ENCODE results near the gene MGAT4C.
"Not testable (repeated sequence)": the region's sequence is repeated elsewhere in the genome, so short reads cannot be mapped to it uniquely, and the experiment has no call there.

The MGAT4C gene

DNA sequence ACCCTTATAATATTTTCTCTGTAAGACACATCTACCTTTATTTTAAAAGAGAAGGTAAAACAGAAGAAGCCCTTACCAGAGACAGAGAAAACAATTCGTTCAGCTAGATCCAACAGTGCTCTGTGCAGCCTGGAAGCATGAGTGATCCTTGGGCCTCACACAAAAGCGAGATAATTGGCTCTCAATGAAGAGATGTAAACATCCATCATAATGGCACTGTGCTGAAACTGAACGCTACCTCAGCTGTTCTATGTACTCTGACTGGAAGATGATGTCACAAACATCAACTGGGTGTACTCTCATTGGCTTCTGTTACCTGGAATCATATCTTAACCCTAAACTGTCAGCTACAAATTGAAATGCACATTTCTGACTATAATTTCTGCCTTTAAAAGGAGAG lies at the start of gene MGAT4C:
MGAT4C (minus strand) TSS at position 229 of the 400 bp plus-strand sequence.
- DNase-seq: no peak

- not testable (repeated sequence) for DNase-seq
Measured at GRCh38 chr12:86296396-86296795, 40.2 kb upstream of the MGAT4C start.

DNA sequence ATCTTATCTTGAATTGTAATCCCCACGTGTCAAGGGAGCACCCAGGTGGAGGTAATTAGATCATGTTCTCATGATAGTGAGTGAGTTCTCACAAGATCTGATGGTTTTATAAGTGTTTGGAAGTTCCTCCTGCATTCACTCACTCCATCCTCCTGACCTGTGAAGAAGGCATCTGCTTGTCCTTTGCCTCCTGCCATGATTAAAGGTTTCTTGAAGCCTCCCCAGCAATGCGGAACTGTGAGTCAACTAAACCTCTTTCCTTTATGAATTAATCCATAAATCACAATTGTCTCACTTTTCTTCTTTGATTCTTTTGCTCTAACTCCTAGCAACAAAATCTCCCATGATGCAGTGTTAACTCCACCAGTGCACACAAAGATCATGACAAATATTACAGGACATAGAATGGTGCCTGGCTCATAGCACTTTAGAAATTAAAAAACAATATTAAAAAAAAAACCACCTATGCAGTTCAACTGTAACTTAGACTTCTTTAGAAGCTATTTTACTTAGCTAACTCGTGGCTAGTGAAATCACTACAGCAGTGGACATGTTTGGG lies 37.6 kb upstream of the MGAT4C start:
- DNase-seq: no peak

- no peak for DNase-seq
Measured at GRCh38 chr12:86292480-86292879, 36.3 kb upstream of the MGAT4C start.

- DNase-seq: no peak
Measured at GRCh38 chr12:86290615-86291014, 34.4 kb upstream of the MGAT4C start.

GRCh38 chr12:86286119-86286518 lies 29.9 kb upstream of the MGAT4C start:
- DNase-seq: no peak

- DNase-seq: no peak
Measured at GRCh38 chr12:86283620-86284019, 27.4 kb upstream of the MGAT4C start.

- no peak for DNase-seq
Measured at GRCh38 chr12:86275356-86275755, 19.2 kb upstream of the MGAT4C start.

DNA sequence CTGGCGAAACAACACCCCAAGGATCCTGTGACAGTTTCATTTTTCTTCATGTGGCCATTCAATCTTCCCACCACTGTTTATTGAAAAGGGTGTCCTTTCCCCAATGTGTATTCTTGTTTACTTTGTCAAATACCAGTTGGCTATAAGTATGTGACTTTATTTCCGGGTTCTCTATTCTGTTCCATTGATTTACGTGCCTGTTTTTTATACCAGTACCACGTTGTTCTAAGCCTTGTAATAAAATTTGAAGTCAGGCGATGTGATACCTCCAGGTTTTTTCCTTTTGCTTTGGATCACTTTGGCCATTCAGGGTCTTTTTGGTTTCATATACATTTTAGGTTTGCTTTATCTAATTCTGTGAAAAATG lies 9.1 kb upstream of the MGAT4C start:
- no peak for DNase-seq

- DNase-seq: no peak
Measured at GRCh38 chr12:86264451-86265328, 8.5 kb upstream of the MGAT4C start.

DNA sequence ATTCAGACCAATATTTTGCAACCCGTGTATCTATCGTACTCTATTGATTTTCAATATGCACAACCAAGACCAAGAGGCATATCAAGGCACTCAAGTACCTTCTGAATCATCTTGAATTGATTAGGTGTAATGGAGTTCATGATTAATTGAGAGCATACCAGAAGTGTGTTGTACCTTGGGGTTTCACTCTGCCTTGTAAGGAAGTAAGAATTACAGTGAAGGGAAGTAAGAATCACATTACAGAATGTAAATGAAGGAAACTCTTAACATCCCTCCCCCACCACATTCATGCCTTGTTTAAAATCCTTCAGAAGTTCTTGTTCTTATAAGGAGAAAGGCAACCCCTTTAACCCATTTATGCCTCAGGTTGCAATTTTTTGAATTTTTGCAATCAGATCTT lies 5.4 kb upstream of the MGAT4C start:
- no peak for DNase-seq

DNA sequence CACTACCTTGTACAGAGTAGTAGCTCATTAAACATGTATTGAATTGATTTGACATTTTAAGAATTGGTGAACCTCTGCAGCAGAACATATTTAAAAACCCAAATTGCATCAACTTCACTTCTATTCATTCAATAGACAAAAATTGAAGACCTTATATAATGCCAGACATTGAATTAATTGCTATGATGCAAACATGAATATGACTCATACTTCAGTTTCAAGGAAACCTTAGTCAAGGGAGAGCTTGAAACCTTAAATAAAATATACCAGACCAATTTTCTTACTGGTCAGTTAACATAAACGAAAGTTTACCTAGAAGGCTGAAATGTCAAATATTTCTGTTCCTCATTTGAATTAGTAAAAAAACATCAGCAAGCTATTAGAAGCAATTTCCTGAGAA lies 5.0 kb upstream of the MGAT4C start:
- DNase-seq: no peak

DNA sequence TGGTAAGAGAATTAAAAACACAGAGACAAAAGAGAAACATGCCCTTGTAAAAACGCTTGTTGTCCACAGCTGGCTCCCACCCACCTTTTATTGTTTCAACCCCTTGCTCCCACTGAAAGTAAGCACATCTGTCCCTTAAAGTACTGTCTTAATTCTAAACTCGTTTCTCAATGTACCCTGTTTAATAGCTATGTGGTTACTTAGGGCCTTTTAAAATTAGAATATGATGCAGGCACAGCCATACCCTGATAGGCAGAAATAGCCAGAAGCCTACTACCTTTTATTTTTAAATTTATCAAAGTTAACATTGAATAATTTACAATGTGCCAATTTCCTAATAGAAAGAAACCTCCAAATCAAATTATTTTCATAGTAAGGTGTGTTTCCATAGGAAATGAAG lies 4.0 kb upstream of the MGAT4C start:
- DNase-seq: no peak

DNA sequence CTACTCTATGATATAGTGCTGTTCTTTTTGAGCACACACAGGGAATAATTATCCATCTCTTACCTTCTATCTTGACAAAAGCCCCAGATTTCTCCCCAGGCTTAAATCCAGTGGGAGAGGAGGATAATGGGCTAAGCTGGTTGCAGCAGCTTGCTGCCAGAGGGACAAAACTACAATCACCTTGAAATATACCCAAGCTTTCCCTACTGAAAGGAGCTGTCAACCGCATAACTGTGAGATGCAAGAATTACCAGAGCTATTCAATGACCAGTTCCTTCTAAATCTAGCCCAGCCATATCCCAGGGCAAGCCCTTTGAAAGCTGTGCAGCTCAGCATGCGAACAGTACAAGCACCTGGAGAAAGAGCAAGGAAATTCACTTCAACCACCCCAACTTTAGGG lies 943 bp upstream of the MGAT4C start:
- DNase-seq: no peak

- no peak for DNase-seq
Measured at GRCh38 chr12:86254399-86255107, 1.6 kb downstream of the MGAT4C start.

DNA sequence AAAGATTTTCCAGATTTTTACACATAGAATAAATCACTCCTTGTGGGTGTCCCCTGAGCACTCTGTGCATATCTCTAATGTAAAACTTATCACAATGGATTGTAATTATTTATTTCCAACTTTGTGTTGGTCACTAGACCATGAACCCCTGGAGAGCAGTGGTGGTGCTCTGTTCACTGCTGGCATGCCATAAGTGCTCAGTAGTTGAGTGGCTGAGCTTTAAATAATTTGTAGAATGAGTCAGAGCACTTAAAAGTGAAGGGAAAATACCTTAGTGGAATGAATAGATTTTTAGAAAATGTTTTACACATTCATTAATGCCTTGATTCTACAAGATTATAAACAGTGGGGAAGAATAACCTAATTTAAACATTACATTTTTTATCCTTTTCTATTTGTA lies 6.3 kb downstream of the MGAT4C start:
- DNase-seq: no peak

- no peak for DNase-seq
Measured at GRCh38 chr12:86249276-86249675, 6.9 kb downstream of the MGAT4C start.

- no peak for DNase-seq
Measured at GRCh38 chr12:86247871-86248270, 8.3 kb downstream of the MGAT4C start.

- no peak for DNase-seq
Measured at GRCh38 chr12:86241600-86241999, 14.6 kb downstream of the MGAT4C start.

DNA sequence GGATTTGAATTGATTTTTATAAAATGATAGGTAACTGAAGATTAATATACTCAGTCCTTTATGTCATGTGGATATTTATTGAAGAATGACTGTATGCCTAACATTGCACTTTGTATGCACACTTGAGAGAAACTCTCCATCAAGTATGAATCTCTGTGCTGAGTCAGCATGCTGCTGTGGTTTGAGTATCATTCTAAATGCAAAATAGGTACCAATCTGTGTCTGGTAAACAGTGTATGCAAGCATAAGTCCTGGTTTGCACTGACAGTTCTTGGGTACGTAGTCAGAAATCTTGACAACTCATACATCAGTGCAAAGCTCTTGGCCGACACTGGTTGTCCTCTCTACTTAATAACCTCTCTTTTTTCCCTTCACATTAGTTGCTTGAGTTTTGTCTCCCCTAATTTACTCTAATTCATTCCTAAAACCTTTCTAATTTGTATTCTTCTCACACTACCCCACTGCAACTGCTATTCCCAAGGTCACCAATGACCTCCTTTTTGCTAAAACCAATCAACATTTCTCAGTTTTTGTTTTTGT lies 21.8 kb downstream of the MGAT4C start:
- no peak for DNase-seq

GRCh38 chr12:86233126-86233525 lies 23.1 kb downstream of the MGAT4C start:
- DNase-seq: no peak

DNA sequence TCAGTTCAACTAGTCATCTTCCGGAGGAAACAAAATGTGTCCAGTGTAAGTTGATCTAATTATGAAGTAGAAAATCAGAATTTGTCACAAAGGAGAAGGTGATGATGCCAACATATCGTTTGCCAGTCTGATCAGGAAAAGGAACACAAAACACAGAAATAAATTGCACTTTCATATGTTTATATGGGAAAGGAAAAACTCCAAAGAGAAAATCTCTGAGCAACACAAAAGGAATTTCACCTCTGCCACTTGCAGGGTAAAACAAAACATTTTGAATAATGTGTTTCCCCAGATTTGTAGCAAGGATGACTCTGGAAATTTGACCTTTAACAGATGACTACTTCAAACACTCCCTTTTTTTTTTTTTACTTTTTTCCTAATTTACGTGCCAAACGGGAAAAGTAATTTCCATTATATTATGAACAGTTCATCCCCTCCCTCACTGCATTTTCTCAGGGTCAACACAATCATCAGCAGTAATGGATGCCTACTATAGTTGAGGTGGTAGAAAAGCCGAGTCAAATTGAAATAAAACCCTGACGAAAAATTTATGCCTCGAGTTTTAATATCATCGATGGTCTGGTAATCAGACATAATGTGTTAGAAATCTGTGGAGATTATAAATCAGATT lies 25.6 kb downstream of the MGAT4C start:
- DNase-seq: no peak

GRCh38 chr12:86229772-86230171 lies 26.4 kb downstream of the MGAT4C start:
- DNase-seq: no peak

All from NCI-H1694 treated with DMSO at 0.1 percent for 48 hours (cell line).